Stimulated activated naive CD8-positive, alpha-beta T cell treated with anti-CD3 and anti-CD28 coated beads, Interleukin-15, amount 100 ng/mL, for 72 hours (primary cell): ENCODE data around the gene CCT8L2.
A peak's percentile ranks its signal among the peaks of the same experiment; 100 is the strongest.
"Not testable (repeated sequence)": the region's sequence is repeated elsewhere in the genome, so short reads cannot be mapped to it uniquely, and the experiment has no call there.

Experiments
- ATAC-seq: fragments of 150-1000 bp; cut with Tn5 transposase; 2 replicates; pipeline ENCODE4 v1.10.0; 2021; ENCODE audit warnings: mild to moderate bottlenecking, moderate library complexity
- DNase-seq, 2 donors: peaks; one replicate each; pipeline ENCODE4 v3.0.0; 2021 to 2022
- H3K27ac Mint-ChIP-seq, 2 donors: one replicate each; pipeline ENCODE4 v1.8.0; 2022; ENCODE audit warnings: mild to moderate bottlenecking in 2 of 2, mixed read lengths in 2 of 2, moderate library complexity in 2 of 2
- H3K27me3 Mint-ChIP-seq: one replicate; pipeline ENCODE4 v1.8.0; 2022; ENCODE audit warnings: mixed read lengths
- H3K4me1 Mint-ChIP-seq: one replicate; pipeline ENCODE4 v1.8.0; 2022; ENCODE audit warnings: mild to moderate bottlenecking, mixed read lengths
- H3K4me3 Mint-ChIP-seq, 2 donors: one replicate each; pipeline ENCODE4 v1.8.0; 2022; ENCODE audit warnings: mild to moderate bottlenecking in 2 of 2, mixed read lengths in 2 of 2, moderate library complexity in 1 of 2
- H3K9me3 Mint-ChIP-seq, 2 donors: one replicate each; pipeline ENCODE4 v1.8.0; 2022; ENCODE audit warnings: mixed read lengths in 2 of 2

The CCT8L2 gene

GRCh38 chr22:16602728-16603447 is 10.3 kb upstream of the CCT8L2 start:
- H3K4me1 Mint-ChIP-seq = peaks cover 10% of the 10 kb centered on the region
- not testable (repeated sequence) for DNase-seq, H3K9me3 Mint-ChIP-seq
- peak; percentile 36 for ATAC-seq
- H3K4me3 Mint-ChIP-seq = peak overlapping the region; percentile 72 to 79
- H3K27ac Mint-ChIP-seq = peak overlapping the region in 1 of 2 donors; percentile 65
- H3K27me3 Mint-ChIP-seq = peaks cover 30% of the 10 kb centered on the region

- ATAC-seq = peak; percentile 33
- not testable (repeated sequence) for DNase-seq, H3K27ac Mint-ChIP-seq, H3K9me3 Mint-ChIP-seq
- Mint-ChIP-seq H3K27me3 (peaks cover 30% of the 10 kb centered on the region), H3K4me3 (peak overlapping the region; percentile 72 to 80), H3K4me1 (peaks cover 10% of the 10 kb centered on the region)
Measured at GRCh38 chr22:16602224-16602727, 9.7 kb upstream of the CCT8L2 start.

GRCh38 chr22:16601437-16602223 is 9.0 kb upstream of the CCT8L2 start:
- H3K9me3 Mint-ChIP-seq = no peaks in the 10 kb centered on the region
- ATAC-seq = peak; percentile 21
- H3K27ac Mint-ChIP-seq = no peak overlapping the region
- peak overlapping the region; percentile 39 to 80 for H3K4me3 Mint-ChIP-seq
- peak; percentile 14 to 25 for DNase-seq
- H3K4me1 Mint-ChIP-seq = peaks cover 10% of the 10 kb centered on the region
- peaks cover 31% of the 10 kb centered on the region for H3K27me3 Mint-ChIP-seq

- H3K27ac Mint-ChIP-seq, H3K9me3 Mint-ChIP-seq: not testable (repeated sequence)
- peak; percentile 67 for ATAC-seq
- Mint-ChIP-seq H3K4me1 (peaks cover 10% of the 10 kb centered on the region), H3K4me3 (peak overlapping the region; percentile 61 to 64), H3K27me3 (peaks cover 37% of the 10 kb centered on the region)
- DNase-seq = peak; percentile 37 to 50
Measured at GRCh38 chr22:16600644-16601436, 8.2 kb upstream of the CCT8L2 start.

- H3K4me3 Mint-ChIP-seq, DNase-seq, ATAC-seq, H3K9me3 Mint-ChIP-seq, H3K27ac Mint-ChIP-seq: not testable (repeated sequence)
- peaks cover 10% of the 10 kb centered on the region for H3K4me1 Mint-ChIP-seq
- H3K27me3 Mint-ChIP-seq = peaks cover 45% of the 10 kb centered on the region
Measured at GRCh38 chr22:16599648-16600047, 7.0 kb upstream of the CCT8L2 start.

GRCh38 chr22:16595251-16595650 is 2.6 kb upstream of the CCT8L2 start:
- not testable (repeated sequence) for H3K4me3 Mint-ChIP-seq, H3K4me1 Mint-ChIP-seq, ATAC-seq, DNase-seq, H3K27ac Mint-ChIP-seq, H3K9me3 Mint-ChIP-seq
- H3K27me3 Mint-ChIP-seq = peaks cover 25% of the 10 kb centered on the region

GRCh38 chr22:16594026-16594425 is 1.4 kb upstream of the CCT8L2 start:
- DNase-seq = no peak

GRCh38 chr22:16592231-16592630 is 379 bp downstream of the CCT8L2 start:
- DNase-seq, H3K4me3 Mint-ChIP-seq, ATAC-seq, H3K4me1 Mint-ChIP-seq, H3K27ac Mint-ChIP-seq, H3K9me3 Mint-ChIP-seq: not testable (repeated sequence)
- peaks cover 15% of the 10 kb centered on the region for H3K27me3 Mint-ChIP-seq

More at GRCh38 chr22:16594026-16594425, 1.4 kb upstream of the CCT8L2 start:
- Mint-ChIP-seq H3K27ac (no peak overlapping the region), H3K4me1 (no peaks in the 10 kb centered on the region), H3K27me3 (peaks cover 15% of the 10 kb centered on the region), H3K4me3 (no peak overlapping the region), H3K9me3 (no peaks in the 10 kb centered on the region)
- ATAC-seq = no peak

GRCh38 chr22:16591136-16591535 is 1.5 kb downstream of the CCT8L2 start:
- H3K27ac Mint-ChIP-seq, DNase-seq, H3K4me1 Mint-ChIP-seq, H3K27me3 Mint-ChIP-seq, ATAC-seq, H3K4me3 Mint-ChIP-seq, H3K9me3 Mint-ChIP-seq: not testable (repeated sequence)

GRCh38 chr22:16586991-16587390 is 5.6 kb downstream of the CCT8L2 start:
- DNase-seq (no peak), ATAC-seq (no peak)
- Mint-ChIP-seq H3K4me3 (no peak overlapping the region), H3K9me3 (no peaks in the 10 kb centered on the region), H3K27ac (no peak overlapping the region), H3K4me1 (no peaks in the 10 kb centered on the region), H3K27me3 (no peaks in the 10 kb centered on the region)

- H3K27ac Mint-ChIP-seq = no peak overlapping the region
- ATAC-seq (no peak), DNase-seq (no peak)
- H3K4me1 Mint-ChIP-seq = no peaks in the 10 kb centered on the region
- no peaks in the 10 kb centered on the region for H3K27me3 Mint-ChIP-seq
- no peaks in the 10 kb centered on the region for H3K9me3 Mint-ChIP-seq
- H3K4me3 Mint-ChIP-seq = no peak overlapping the region
Measured at GRCh38 chr22:16586170-16586569, 6.4 kb downstream of the CCT8L2 start.

GRCh38 chr22:16580872-16581271 is 11.7 kb downstream of the CCT8L2 start:
- ATAC-seq, H3K27ac Mint-ChIP-seq, H3K4me3 Mint-ChIP-seq: not testable (repeated sequence)

GRCh38 chr22:16569240-16569834 is 23.3 kb downstream of the CCT8L2 start:
- not testable (repeated sequence) for DNase-seq, H3K9me3 Mint-ChIP-seq, H3K27me3 Mint-ChIP-seq, H3K27ac Mint-ChIP-seq, H3K4me3 Mint-ChIP-seq, ATAC-seq, H3K4me1 Mint-ChIP-seq

More at GRCh38 chr22:16580872-16581271, 11.7 kb downstream of the CCT8L2 start:
- not testable (repeated sequence) for H3K27me3 Mint-ChIP-seq, DNase-seq, H3K9me3 Mint-ChIP-seq, H3K4me1 Mint-ChIP-seq

GRCh38 chr22:16568425-16568758 is 24.2 kb downstream of the CCT8L2 start:
- Mint-ChIP-seq H3K4me3 (no peak overlapping the region), H3K27ac (no peak overlapping the region), H3K4me1 (no peaks in the 10 kb centered on the region), H3K9me3 (no peaks in the 10 kb centered on the region), H3K27me3 (no peaks in the 10 kb centered on the region)
- ATAC-seq (no peak), DNase-seq (no peak)
